Non-pigmented ciliary epithelial cell (primary cell): Measurements from ENCODE around the gene MOSPD2.

Source experiments
- DNase-seq: peaks from one replicate; pipeline ENCODE4 v3.0.0-alpha.2; 2010; ENCODE audit warnings: low read depth

Gene MOSPD2

GRCh38 chrX:14872851-14873675, at the start of gene MOSPD2, which contains the start of gene FANCB:
TSS of gene MOSPD2 (plus strand) at chrX:14873421. CDS start at chrX:14873529, 108 bp downstream.
TSS of gene FANCB (minus strand) at chrX:14873069. CDS start at chrX:14865510, 7,559 bp downstream.
- peak; percentile 58 for DNase-seq

GRCh38 chrX:14825851-14826250, 47.4 kb upstream of the MOSPD2 start:
- no peak for DNase-seq

- no peak for DNase-seq
These were observed 46.9 kb upstream of the MOSPD2 start for GRCh38 chrX:14826319-14826718.

- DNase-seq = no peak
These were observed 43.6 kb upstream of the MOSPD2 start for GRCh38 chrX:14829643-14830042.

- peak; percentile 42 for DNase-seq
These were observed 41.1 kb upstream of the MOSPD2 start for GRCh38 chrX:14832151-14832550.

GRCh38 chrX:14832586-14832985, 40.6 kb upstream of the MOSPD2 start:
- DNase-seq = no peak

- no peak for DNase-seq
These were observed 36.1 kb upstream of the MOSPD2 start for GRCh38 chrX:14837155-14837554.

GRCh38 chrX:14843666-14844065, 29.6 kb upstream of the MOSPD2 start:
- no peak for DNase-seq

- no peak for DNase-seq
These were observed 21.7 kb upstream of the MOSPD2 start for GRCh38 chrX:14851526-14851925.

- peak; percentile 9 for DNase-seq
These were observed 8.6 kb upstream of the MOSPD2 start for GRCh38 chrX:14864631-14865030.

- peak; percentile 10 for DNase-seq
These were observed 8.0 kb upstream of the MOSPD2 start for GRCh38 chrX:14865201-14865600.

GRCh38 chrX:14871767-14872166, 1.5 kb upstream of the MOSPD2 start:
- no peak for DNase-seq

- no peak for DNase-seq
These were observed 866 bp upstream of the MOSPD2 start for GRCh38 chrX:14872355-14872754.

GRCh38 chrX:14873676-14874049, 442 bp downstream of the MOSPD2 start:
- DNase-seq = no peak

- DNase-seq = no peak
These were observed 2.4 kb downstream of the MOSPD2 start for GRCh38 chrX:14875624-14876023.

- no peak for DNase-seq
These were observed 10.6 kb downstream of the MOSPD2 start for GRCh38 chrX:14883826-14884225.

GRCh38 chrX:14884714-14885113, 11.5 kb downstream of the MOSPD2 start:
- no peak for DNase-seq

GRCh38 chrX:14886252-14886651, 13.0 kb downstream of the MOSPD2 start:
- DNase-seq = no peak

- DNase-seq = no peak
These were observed 23.1 kb downstream of the MOSPD2 start for GRCh38 chrX:14896273-14896672.

GRCh38 chrX:14897042-14897441, 23.8 kb downstream of the MOSPD2 start:
- DNase-seq = no peak

- DNase-seq = peak; percentile 45
These were observed 26.4 kb downstream of the MOSPD2 start for GRCh38 chrX:14899607-14900006.

- DNase-seq = no peak
These were observed 29.3 kb downstream of the MOSPD2 start for GRCh38 chrX:14902537-14902936.

- DNase-seq = no peak
These were observed 30.7 kb downstream of the MOSPD2 start for GRCh38 chrX:14903891-14904290.

GRCh38 chrX:14913241-14913640, 40.0 kb downstream of the MOSPD2 start:
- DNase-seq = no peak
